K562 (cell line): ENCODE data around the gene MAST3. TPM values are rescaled to one million over a fixed set of nuclear protein-coding genes. Genes with fewer than 3 reads are reported as not detected.
A peak's percentile ranks its signal among the peaks of the same experiment; 100 is the strongest.

ENCODE experiments used
- CBX2 ChIP-seq: fragments of 200-600 bp; sonication (generic); IDR thresholded peaks from one replicate; pipeline ENCODE4 v1.6.1; 2012; ENCODE audit warnings: mild to moderate bottlenecking, low read length, inconsistent platforms; ENCODE audit not compliant: insufficient read depth, poor library complexity, severe bottlenecking
- E2F8 ChIP-seq: fragments of 450-650 bp; IDR thresholded peaks from 2 replicates; pipeline ENCODE4 v1.7.1; 2018; ENCODE audit warnings: mild to moderate bottlenecking, low read depth; ENCODE audit not compliant: partially characterized antibody
- EHMT2 ChIP-seq: fragments of 450-650 bp; IDR thresholded peaks from 2 replicates; pipeline ENCODE4 v1.6.1; 2018; ENCODE audit warnings: antibody characterized with exemption
- HDAC8 ChIP-seq: fragments of 450-650 bp; IDR thresholded peaks from 2 replicates; pipeline ENCODE4 v1.6.1; 2016; ENCODE audit warnings: mild to moderate bottlenecking, missing genetic modification characterization, moderate library complexity, missing compliant biosample characterization
- HNRNPUL1 ChIP-seq: fragments of 200-400 bp; formaldehyde crosslinking; IDR thresholded peaks from 2 replicates; pipeline ENCODE4 v1.6.1; 2017; ENCODE audit warnings: low read length
- NFYB ChIP-seq: IDR thresholded peaks from 2 replicates; pipeline ENCODE4 v1.6.1; 2011; ENCODE audit warnings: mild to moderate bottlenecking, moderate library complexity; ENCODE audit not compliant: insufficient read length; ENCODE audit errors: extremely low read depth
- REST ChIP-seq, 2 experiments: fragments of 450-650 bp; formaldehyde crosslinking in 1 of 2; IDR thresholded peaks; 2 replicates each; pipeline versions ENCODE4 v1.4.0 to v1.6.1; 2014 to 2020; ENCODE audit warnings: mild to moderate bottlenecking in 2 of 2, borderline replicate concordance in 1 of 2, low read depth in 1 of 2
- TFE3 ChIP-seq: fragments of 450-650 bp; formaldehyde crosslinking; IDR thresholded peaks from 2 replicates; pipeline ENCODE4 v1.4.0; 2020; ENCODE audit warnings: mild to moderate bottlenecking, mixed read lengths
- ZNF395 ChIP-seq: fragments of 200-800 bp; sonication (Bioruptor generic); IDR thresholded peaks from 2 replicates; pipeline ENCODE4 v1.6.1; 2017; ENCODE audit warnings: missing genetic modification characterization, missing compliant biosample characterization
- ZNF445 ChIP-seq: fragments of 250-450 bp; sonication (Bioruptor Pico); IDR thresholded peaks from 2 replicates; pipeline ENCODE4 v1.4.0; 2020; ENCODE audit warnings: low read depth, mild to moderate bottlenecking, moderate library complexity
- ZNF79 ChIP-seq: fragments of 250-450 bp; sonication (Bioruptor Pico); IDR thresholded peaks from 2 replicates; pipeline ENCODE4 v1.4.0; 2020; ENCODE audit warnings: low read depth, mild to moderate bottlenecking, moderate library complexity
- polyA plus RNA-seq, 8 experiments: library from polyadenylated mRNA; depleted of rRNA in 4 of 8; stranded (reverse) in 5 of 8; unstranded in 3 of 8; fragments of >200 nt; fragmentation: Nextera tagmentation in 2 of 8; fragmentation: Illumina TruSeq in 1 of 8; extraction: Ambion mirVana in 2 of 8; extraction: Trizol in 1 of 8; gene quantifications; 2 replicates each; pipeline versions ENCODE4 v1.2.1 to v1.2.3, GENCODE V29; 2011 to 2014; ENCODE audit warnings: inconsistent platforms in 1 of 8, missing spikeins in 1 of 8
- total RNA-seq, 7 experiments: library from RNA; depleted of rRNA in 6 of 7; stranded (reverse); fragments of >200 nt in 6 of 7; fragmentation: Illumina TruSeq in 2 of 7; extraction: Trizol in 2 of 7; gene quantifications; 2 replicates each; pipeline versions ENCODE4 v1.2.1 to v1.2.3, GENCODE V29; 2011 to 2021; ENCODE audit warnings: low replicate concordance in 1 of 7

Gene MAST3
- total and polyA plus RNA-seq, 9 of the 15 experiments (the other 6 are each of a cell fraction or from before 2014, with no cell fraction given) = 0.94 to 9.9 (median 2.4) TPM

- TF ChIP-seq REST (IDR thresholded peaks at IDR 0.05; ENCODE audit: borderline replicate concordance) (peak; percentile 76), REST (CRISPR knock-in tag; IDR thresholded peaks at IDR 0.05; ENCODE audit: low read depth) (no peak), ZNF395 (peak; percentile 80), NFYB (peak; percentile 91), TFE3 (CRISPR knock-in tag) (0 out of 2 replicates have a peak, but pooled peaks have one; percentile 31), ZNF79 (CRISPR knock-in tag) (0 out of 2 replicates have a peak, but pooled peaks have one; percentile 20), HDAC8 (tag) (0 out of 2 replicates have a peak, but pooled peaks have one; percentile 31), E2F8 (no peak), EHMT2 (0 out of 2 replicates have a peak, but pooled peaks have one; percentile 23), CBX2 (no peak), HNRNPUL1 (no peak), ZNF445 (CRISPR knock-in tag) (no peak)
These were observed 4.0 kb upstream of the MAST3 start (continued) for GRCh38 chr19:18093439-18094161.
